ENCODE data around the gene MPRIP.

The MPRIP gene

GRCh38 chr17:17142556-17142955 lies 100.3 kb downstream of the MPRIP start:
- Histone ChIP-seq H3K9me3 (ENCODE audit: insufficient read depth, low read length, severe bottlenecking) (no peaks in the 10 kb centered on the region), H3K4me1 (ENCODE audit: insufficient read depth, low read length) (no peaks in the 10 kb centered on the region), H3K9ac (ENCODE audit: low read depth, low read length) (no peak overlapping the region), H3K27me3 (ENCODE audit: insufficient read depth, low read length, poor library complexity) (no peaks in the 10 kb centered on the region), H3K79me2 (ENCODE audit: insufficient read depth, low read length) (no peaks in the 10 kb centered on the region), H3K36me3 (ENCODE audit: insufficient read depth, low read length) (peaks cover 98% of the 10 kb centered on the region), H2AFZ (ENCODE audit: low read depth, low read length) (no peak overlapping the region), H3K4me3 (ENCODE audit: low read depth in 1 of 2, low read length in 2 of 2) (no peak overlapping the region), H3K4me2 (ENCODE audit: insufficient read depth, low read length) (no peak overlapping the region), H4K20me1 (ENCODE audit: insufficient read depth, low read length) (peaks cover 16% of the 10 kb centered on the region), H3K27ac (ENCODE audit: low read length) (no peak overlapping the region)
- ATAC-seq (ENCODE audit: insufficient read depth, low read depth) (no peak), DNase-seq (no peak)
- no peak for TF ChIP-seq EZH2 (IDR thresholded peaks at IDR 0.05; ENCODE audit: borderline replicate concordance, low read depth, low read length, severe bottlenecking)
- TF ChIP-seq CTCF (IDR thresholded peaks at IDR 0.05; ENCODE audit: borderline replicate concordance, extremely low read depth, low read length, poor library complexity, severe bottlenecking): no peak

- Histone ChIP-seq H2AFZ (ENCODE audit: low read depth, low read length) (no peak overlapping the region), H3K4me2 (ENCODE audit: insufficient read depth, low read length) (no peak overlapping the region), H3K79me2 (ENCODE audit: insufficient read depth, low read length) (no peaks in the 10 kb centered on the region), H3K4me1 (ENCODE audit: insufficient read depth, low read length) (no peaks in the 10 kb centered on the region), H3K9me3 (ENCODE audit: insufficient read depth, low read length, severe bottlenecking) (no peaks in the 10 kb centered on the region), H3K36me3 (ENCODE audit: insufficient read depth, low read length) (peaks cover 98% of the 10 kb centered on the region), H3K9ac (ENCODE audit: low read depth, low read length) (no peak overlapping the region), H3K4me3 (ENCODE audit: low read depth in 1 of 2, low read length in 2 of 2) (no peak overlapping the region), H3K27me3 (ENCODE audit: insufficient read depth, low read length, poor library complexity) (no peaks in the 10 kb centered on the region), H4K20me1 (ENCODE audit: insufficient read depth, low read length) (peaks cover 13% of the 10 kb centered on the region), H3K27ac (ENCODE audit: low read length) (no peak overlapping the region)
- ATAC-seq (ENCODE audit: insufficient read depth, low read depth) (no peak), DNase-seq (no peak)
- TF ChIP-seq EZH2 (IDR thresholded peaks at IDR 0.05; ENCODE audit: borderline replicate concordance, low read depth, low read length, severe bottlenecking): no peak
- no peak for TF ChIP-seq CTCF (IDR thresholded peaks at IDR 0.05; ENCODE audit: borderline replicate concordance, extremely low read depth, low read length, poor library complexity, severe bottlenecking)
Observed at GRCh38 chr17:17143501-17143900, 101.2 kb downstream of the MPRIP start.

- no peaks in the 10 kb centered on the region for H3K79me2 ChIP-seq (ENCODE audit: insufficient read depth, low read length)
- TF ChIP-seq CTCF (IDR thresholded peaks at IDR 0.05; ENCODE audit: borderline replicate concordance, extremely low read depth, low read length, poor library complexity, severe bottlenecking): no peak
- no peak for TF ChIP-seq EZH2 (IDR thresholded peaks at IDR 0.05; ENCODE audit: borderline replicate concordance, low read depth, low read length, severe bottlenecking)
- no peaks in the 10 kb centered on the region for H3K27me3 ChIP-seq (ENCODE audit: insufficient read depth, low read length, poor library complexity)
- H3K4me2 ChIP-seq (ENCODE audit: insufficient read depth, low read length): no peak overlapping the region
- no peak overlapping the region for H3K9ac ChIP-seq (ENCODE audit: low read depth, low read length)
- no peaks in the 10 kb centered on the region for H3K4me1 ChIP-seq (ENCODE audit: insufficient read depth, low read length)
- peaks cover 96% of the 10 kb centered on the region for H3K36me3 ChIP-seq (ENCODE audit: insufficient read depth, low read length)
- no peak overlapping the region for H3K4me3 ChIP-seq (ENCODE audit: low read depth in 1 of 2, low read length in 2 of 2)
- no peak overlapping the region for H3K27ac ChIP-seq (ENCODE audit: low read length)
- no peak overlapping the region for H2AFZ ChIP-seq (ENCODE audit: low read depth, low read length)
- H3K9me3 ChIP-seq (ENCODE audit: insufficient read depth, low read length, severe bottlenecking): no peaks in the 10 kb centered on the region
- DNase-seq: no peak
- H4K20me1 ChIP-seq (ENCODE audit: insufficient read depth, low read length): peaks cover 13% of the 10 kb centered on the region; the same call in 1 of the 2 replicates
- ATAC-seq (ENCODE audit: insufficient read depth, low read depth): no peak
Observed at GRCh38 chr17:17144061-17144460, 101.8 kb downstream of the MPRIP start.

Measured in DND-41 (cell line).